Cortex of kidney (tissue), 1 donor: ENCODE measurements around the gene PRSS21.

Experiments used
- DNase-seq: peaks from one replicate; lab custom pipeline; 2025; lab: John Stamatoyannopoulos, UW

The PRSS21 gene

DNA sequence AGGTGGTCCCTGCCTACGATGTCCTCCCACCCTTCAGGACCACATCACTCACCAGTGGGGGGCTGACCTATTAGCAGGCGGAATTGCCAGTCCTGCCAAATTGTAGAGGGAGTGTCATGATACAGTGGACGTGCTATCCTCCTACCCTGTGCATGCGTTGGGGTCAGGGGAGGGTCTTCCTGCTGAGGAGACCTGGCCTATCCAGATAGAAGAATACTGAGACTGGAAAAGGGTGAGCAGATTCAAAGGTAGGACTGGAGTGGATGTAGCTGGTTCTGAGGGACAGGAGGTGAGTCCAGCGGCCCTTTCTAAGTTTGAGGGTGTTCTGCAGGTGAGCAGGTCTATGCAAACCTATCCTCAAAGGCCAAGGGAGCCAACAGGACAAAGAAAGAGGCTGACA, 10.8 kb upstream of the PRSS21 start:
- no peak for DNase-seq

DNA sequence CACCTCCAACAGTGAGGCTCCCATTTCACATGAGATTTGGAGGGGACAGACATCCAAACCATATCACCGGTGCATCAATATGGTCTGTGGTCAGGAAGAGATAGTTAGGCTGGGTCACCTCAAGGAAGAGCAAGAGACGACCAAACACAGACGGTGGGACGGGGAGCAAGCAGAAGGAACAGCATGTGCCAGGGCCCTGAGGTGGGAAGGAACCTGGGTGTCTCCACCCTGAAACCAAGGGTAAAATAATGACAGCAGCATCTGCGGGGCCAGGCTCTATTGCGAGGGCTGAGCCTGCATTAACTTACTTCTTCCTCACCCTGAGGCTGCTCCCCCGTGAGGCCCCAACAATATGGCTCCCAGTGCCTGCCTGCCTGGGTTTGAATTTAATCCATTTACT, 8.9 kb upstream of the PRSS21 start:
- no peak for DNase-seq

DNA sequence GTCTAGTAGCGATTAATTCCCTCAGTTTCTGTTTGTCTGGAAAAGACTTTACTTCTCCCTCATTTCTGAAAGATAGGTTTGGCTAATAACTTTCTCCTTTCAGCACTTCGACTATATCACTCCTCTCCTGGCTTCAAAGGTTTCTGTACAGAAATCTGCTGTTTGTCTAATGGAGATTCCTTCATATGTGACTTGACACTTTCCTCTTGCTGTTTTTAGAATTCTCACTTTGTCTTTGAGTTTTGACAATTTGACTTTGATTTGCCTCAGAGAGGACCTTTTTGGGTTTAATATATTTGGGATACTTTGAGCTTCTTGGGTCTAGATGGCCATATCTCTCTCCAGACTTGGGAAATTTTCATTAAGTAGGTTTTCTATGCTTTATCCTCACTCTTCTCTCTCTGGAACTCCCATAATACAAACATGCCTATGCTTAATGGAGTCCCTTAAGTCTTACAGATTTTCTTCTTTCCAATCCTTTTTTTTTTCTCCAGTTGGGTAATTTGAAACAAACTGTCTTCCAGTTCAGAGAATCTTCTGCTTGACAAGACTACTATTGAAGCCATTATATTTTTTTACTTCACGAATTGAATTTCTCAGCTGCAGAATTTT, 7.8 kb upstream of the PRSS21 start:
- no peak for DNase-seq

DNA sequence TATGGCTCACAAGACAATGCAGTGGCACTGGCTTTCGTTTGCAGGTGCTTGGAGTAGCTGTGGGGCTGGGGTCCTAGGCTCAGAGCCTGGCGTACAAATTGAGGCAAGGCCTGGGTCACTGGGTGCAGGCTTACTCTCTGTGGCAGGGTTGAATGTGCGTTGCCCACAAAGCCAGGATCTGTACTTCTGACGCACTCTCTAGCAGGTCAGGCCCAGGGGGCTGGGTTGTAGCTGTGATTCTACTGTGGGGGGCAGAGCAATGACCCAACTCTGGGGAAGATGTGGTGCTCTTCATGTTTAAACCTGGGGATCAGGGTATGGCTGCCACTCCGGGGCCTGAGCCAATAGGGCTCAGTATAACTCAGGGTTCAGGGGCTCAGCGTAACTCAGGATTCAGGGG, 6.4 kb upstream of the PRSS21 start:
- DNase-seq, result no peak

DNA sequence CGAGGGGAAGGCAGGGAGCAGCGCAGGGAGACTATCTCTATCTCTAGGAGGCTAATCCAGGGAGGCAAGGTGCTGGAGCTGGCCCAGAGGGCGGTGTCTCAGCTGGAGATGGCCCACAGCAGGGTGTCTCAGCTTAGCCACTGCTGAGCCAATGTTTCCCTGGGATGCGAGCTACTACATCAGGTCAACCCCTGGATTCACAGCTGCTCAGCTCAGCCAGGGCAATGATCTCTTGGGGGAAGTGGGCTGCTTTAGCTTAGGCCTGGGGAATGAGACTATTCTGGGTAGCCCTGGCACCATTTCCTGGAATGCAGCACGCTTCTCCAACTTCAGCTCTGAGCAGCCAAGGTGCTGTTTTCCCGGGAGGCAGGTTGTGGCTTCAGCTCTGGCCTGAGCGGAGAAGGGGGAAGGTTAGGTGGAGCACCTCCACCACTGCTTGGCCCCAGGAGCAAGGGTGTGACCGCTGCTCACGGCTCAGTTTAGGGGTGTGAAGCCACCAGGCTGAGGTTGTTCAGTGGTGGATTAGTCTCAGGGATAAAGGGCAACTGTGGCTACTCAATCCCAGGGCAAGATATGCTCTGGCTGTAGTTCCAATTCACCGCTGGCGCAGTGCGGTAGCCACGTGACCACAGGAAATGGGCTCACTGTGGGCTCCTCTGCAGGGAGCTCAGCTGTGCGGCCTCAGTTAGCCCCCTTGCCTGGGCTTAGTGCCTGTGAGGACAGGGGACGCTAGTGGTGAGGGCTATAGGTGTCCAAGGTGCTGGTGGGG, 5.2 kb upstream of the PRSS21 start:
- no peak for DNase-seq

DNA sequence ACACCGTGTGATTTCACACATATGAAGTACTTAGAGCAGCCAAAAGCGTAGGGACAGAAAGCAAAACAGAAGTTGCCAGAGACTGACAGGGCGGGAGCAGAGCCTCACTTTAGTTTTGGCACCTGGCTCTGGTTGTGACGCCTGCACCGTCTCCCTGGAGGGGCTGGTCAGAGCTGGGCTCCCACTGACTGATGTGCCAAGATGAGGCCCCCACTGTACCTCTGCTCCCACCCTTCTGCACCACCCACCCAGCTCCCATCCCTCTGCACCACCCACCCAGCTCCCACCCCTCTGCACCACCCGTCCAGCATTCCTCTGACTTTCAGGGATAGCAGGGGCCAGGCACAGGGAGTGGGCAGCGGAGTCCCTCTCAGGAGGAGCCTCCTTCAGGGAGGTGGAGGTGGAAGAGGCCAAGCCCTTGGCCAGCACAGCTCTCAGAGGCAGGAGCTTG, 3.2 kb upstream of the PRSS21 start:
- DNase-seq, result no peak

DNA sequence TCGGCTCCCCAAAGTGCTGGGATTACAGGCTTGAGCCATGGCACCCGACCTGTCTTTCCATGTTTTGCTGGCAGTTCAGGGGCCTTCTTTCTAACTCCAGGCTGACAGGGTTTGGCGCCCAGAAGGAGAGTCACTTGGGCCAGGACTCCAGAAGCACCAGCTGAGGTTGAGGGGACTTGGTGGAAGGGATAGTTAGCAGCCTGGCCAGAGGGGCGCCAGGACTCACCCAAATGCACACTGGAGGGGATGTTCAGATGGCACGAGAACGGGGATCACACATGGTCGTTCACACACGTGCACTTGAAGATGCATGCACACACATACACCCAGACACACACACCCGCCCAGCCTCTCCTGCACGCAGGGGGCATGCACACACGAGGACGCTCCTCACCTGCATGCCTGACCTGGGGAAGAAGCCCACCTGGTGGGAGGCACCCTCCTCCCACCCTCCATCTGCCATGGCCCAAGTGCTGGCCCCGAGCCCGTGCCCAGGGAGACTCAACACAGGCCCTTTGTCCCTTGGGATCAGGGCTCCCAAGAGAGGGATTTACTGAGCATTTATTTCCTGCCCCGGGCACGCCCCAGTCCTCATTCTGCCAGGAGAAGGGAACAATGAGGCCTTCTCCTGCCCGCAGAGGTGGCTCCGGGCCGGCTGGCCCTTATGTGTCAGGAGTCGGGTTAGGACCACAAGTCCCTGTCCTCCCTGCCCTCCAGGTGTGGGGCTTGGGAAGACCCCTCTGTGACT, 2.3 kb upstream of the PRSS21 start:
- DNase-seq, result no peak

DNA sequence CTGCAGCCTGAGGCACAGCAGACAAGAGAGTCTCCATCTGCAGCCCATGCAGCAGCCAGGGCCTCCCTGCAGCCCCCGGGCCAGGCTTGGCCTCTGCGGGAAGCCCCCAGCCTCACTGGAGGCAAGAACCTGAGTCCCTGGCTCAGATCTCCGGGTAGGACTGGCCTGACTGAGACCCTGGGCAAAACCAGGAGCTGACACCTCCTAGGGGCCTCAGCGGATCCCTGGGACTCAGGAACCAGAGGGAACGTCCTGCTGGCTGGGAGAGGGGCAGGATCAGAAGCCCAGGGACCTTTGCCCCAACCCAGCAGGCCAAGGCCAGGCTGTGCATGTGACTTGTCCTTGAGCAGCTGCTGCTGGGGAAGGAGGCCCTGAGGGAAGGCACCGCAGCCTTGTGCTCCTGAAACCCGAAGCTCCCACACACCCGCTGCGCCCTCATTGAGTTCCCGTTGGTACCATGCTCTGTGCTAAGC, 1.7 kb upstream of the PRSS21 start:
- no peak for DNase-seq

DNA sequence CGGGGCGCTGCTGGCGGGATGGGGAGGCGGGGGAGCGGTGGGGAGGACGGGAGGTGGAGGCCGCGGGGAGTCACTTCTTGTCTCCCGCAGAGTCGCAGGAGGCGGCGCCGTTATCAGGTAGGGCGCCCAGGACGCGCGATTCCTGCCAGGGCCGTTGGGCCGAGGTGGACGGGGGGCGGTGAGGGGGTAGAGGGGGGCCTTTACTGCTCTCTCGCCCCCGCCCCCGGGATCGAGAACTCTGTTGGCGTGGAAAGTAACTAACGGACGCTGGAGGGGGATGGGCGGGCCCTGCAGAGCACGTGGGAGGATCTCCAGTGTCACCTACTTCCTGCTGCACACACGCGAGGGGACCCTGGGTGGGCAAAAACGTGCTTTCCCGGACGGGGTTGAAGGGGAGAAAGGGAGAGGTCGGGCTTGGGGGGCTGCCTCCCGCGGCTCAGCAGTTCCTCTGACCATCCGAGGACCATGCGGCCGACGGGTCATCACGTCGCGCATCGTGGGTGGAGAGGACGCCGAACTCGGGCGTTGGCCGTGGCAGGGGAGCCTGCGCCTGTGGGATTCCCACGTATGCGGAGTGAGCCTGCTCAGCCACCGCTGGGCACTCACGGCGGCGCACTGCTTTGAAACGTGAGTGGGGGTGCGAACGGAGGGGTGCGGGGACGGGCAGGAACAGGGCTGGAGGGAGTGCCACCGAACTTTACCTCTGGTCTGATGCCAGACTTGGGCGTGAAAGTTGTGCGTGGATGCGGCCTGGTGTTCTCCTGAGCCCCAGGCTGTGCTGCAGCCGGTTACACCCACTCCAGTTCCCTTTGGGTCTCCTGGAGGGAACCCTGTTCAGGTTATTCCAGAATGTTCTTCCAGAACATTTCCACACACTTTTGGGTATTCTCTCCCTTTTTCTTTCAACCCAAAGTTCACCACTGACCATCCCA, 569 bp downstream of the PRSS21 start:
- no peak for DNase-seq

DNA sequence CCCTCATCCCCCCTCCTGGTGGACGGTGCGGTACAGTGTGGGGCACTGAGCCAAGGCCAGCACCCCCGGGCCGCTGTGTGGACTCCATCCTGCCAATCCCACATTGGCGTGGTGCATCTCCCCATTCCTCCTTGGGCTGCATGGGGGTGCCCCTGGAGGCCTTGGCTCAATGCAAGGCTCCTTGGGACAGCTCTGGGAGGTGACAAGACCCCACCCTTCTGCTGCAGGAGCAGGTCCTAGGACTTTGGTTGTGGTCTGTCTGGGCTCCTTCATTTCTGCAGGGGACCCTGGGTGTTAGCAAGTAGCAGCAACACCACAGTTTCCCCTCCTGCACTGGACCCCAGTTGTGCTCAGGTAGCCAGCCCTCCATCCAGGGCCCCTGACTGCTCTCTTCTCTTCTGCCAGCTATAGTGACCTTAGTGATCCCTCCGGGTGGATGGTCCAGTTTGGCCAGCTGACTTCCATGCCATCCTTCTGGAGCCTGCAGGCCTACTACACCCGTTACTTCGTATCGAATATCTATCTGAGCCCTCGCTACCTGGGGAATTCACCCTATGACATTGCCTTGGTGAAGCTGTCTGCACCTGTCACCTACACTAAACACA, 1.3 kb downstream of the PRSS21 start:
- no peak for DNase-seq

DNA sequence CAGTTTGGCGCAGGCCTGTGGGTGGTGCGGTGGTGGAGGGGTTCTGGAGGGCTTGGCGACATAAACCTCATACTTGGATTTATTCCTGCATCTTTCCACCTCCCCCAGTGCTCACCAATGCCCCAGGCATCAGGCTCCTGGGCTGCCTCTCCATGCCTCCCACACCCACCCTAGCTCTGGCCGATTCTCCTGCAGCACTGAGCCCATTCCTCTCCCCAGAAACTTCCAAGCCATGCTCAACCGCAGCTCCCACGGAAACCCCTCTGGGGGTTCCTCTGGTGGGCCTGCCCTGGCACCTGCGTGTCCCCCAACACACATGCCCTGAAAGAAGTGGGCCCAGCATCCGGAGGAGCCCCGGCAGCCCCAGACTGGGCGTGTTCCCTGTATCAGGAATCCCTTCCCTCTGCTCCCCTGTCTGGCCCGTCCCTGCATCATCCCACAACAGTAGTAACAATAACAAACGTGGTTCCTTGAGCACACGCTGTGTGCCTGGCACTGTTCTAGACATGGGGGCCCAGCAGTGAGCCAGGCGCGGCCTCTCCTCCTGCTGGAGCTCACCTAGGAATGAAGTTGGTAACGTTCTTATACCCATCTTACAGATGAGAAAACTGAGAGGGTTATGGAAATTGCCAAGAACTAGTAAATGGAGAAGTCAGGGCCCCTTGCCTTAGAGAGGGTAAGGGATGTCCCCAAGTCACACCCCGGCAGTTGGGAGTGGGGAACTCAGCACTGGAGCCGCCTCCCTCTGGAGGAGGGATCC, 2.3 kb downstream of the PRSS21 start:
- DNase-seq, result no peak

DNA sequence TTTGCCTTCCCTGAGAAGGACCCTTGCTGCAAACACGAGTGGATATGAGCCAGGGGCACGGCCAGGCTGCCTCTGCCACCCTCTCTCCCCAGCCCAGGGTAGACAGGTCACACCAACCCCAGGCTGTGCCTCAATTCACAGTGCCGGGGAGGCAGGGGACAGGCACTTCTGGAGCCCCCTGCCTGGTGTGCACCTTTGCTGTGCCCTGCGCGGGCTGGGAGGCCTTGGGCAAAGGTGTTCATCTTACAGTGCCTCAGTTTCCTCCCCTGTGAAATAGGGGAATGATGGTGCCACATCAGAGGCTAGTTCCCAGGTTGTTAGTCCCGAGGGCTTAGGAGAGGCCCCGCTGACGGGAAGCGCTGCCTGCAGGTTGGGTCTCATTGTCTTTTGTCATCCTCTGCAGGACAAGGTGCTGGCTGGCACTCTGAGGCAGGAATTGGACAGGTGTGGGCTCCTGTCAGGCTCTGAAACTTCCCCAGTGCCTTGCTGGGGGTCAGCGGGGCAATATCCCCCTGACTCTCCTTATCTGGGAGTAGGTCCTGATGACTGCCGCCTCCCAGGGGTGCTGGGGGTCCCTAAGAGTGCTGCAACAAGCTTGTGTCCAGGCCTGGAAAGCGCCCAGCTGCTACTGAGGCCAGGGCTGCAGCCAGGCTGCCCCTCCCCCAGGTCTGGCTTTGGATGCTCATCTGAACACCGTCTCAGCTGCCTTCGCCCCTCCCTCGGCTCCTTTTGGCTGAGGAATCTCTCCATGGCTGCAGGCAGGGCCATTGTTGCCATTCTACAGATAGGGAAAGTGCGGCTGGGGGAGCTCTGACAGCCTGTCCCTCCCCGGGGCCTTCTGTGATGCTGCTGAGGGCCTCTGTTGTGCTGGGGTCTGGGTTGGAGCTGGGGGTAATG, 3.1 kb downstream of the PRSS21 start:
- DNase-seq, result no peak

DNA sequence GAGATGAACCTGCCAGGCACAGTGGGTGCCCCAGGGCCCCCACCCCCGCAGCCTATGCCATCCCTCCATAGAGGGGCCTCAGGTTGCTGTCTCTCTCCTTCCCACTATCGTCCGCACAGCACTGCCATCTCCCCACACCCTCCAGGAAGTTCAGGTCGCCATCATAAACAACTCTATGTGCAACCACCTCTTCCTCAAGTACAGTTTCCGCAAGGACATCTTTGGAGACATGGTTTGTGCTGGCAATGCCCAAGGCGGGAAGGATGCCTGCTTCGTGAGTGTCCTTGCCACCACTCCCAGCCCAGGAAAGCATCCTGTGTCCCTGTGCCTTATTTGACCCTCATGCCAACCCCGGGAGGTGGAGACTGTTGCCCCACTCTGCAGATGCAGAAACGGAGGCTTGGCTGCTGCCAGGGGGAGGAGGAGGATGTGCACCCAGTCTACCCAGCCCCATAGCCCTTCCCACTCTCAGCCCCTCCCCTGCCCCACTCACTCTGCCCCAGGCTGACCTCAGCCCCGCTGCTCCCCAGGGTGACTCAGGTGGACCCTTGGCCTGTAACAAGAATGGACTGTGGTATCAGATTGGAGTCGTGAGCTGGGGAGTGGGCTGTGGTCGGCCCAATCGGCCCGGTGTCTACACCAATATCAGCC, 3.9 kb downstream of the PRSS21 start:
- DNase-seq, result no peak

DNA sequence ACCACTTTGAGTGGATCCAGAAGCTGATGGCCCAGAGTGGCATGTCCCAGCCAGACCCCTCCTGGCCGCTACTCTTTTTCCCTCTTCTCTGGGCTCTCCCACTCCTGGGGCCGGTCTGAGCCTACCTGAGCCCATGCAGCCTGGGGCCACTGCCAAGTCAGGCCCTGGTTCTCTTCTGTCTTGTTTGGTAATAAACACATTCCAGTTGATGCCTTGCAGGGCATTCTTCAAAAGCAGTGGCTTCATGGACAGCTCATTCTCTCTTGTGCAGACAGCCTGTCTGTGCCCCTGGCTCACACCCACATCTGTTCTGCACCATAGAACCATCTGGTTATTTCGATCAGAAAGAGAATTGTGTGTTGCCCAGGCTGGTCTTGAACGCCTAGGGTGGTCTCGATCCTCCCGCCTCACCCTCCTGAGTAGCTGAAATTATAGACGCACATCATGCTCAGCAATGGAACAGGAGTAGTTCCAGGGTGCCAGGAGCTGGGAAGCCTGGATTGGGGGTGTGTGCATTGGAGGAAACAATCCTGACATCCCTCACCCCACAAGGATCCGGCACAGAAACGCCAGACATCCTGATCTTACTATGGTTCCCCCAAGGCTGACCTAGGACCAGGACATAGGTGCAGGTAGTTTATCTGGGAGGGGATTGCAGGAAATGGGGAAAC, 4.6 kb downstream of the PRSS21 start:
- no peak for DNase-seq

DNA sequence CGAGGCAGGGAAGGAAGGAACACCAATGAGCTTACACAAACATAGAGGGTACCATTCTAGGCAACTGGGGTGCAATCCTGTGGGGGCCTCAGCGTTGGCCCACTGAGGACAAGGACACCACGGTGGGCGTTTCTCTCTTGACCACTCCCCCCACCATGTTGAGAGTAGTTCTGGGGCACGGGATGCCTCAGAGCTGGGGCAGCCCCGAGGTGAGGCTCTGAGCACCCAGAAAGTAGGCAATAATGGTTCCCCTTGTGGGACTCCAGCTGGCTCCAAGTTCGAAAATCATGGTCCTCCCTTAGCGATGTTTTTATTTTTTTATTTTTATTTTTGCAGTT, 5.1 kb downstream of the PRSS21 start:
- no peak for DNase-seq

DNA sequence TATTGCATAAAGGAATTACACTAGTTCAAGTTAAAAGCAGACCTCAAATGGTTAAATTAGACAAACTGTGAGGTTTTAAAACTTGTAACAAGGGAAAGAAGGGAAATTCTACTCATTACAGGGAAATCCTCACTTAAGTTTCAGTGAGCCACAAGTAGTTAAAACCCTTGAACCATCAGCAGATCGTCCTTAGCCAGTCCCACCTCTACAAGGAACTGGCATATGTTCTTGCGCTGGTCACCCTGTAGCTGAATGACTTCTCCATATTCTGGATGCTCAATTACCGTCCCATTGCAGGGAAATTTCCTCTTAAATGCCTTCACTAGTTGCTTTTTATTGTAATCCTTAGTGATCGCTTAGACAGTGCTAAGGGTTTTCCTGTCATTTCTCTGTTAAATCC, 5.5 kb downstream of the PRSS21 start:
- no peak for DNase-seq

DNA sequence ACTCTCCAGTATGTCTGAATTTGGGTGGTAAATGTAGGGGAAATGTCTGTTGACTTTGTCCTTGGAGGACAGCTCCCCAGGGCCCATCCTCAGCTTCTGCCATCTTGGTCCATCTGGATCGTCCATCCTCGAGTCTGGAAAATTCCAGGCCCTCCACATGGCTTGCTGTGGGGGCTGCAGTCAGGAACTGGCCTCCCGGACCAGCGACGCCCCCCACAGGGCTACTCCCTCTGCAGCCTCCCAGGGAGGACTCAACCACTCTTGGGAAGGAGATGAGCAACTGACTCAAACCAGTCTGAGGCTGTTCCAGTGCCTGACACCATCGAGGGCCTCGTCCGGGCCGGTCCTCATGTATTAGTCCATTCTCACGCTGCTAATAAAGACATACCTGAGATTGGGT, 7.6 kb downstream of the PRSS21 start:
- no peak for DNase-seq

DNA sequence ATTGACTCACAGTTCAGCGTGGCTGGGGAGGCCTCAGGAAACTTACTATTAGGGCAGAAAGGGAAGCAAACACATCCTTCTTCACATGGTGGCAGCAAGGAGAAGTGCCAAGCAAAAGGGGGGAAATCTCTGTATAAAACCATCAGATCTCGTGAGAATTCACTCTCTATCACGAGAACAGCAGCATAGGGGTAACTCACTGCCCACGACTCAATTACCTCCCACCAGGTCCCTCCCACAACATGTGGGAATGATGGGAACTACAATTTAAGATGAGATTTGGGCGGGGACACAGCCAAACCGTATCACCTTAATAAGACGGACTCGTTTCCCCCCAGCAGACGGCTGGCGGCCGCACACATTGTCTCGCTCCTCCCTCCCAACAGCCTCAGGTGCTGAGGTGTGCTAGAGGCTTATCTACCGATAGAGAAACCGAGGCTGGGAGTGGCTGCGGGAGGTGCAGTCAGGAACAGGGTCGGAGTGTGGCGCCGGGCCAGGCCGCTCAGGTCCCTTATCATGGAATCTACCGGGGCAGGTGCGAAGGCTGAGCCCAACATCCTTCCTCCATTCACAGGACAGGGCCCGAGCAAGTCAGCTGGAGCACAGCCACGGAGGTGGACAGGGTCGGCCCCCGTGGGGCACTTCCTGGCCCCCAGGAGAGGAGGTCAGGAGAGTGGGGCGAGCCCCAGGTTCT, 8.2 kb downstream of the PRSS21 start:
- no peak for DNase-seq
